BJ (cell line): ENCODE data around the gene PKP2. TPM values are rescaled to one million over a fixed set of nuclear protein-coding genes. Genes with fewer than 3 reads are reported as not detected.
"Not testable (repeated sequence)": the region's sequence is repeated elsewhere in the genome, so short reads cannot be mapped to it uniquely, and the experiment has no call there.

Source experiments
- CTCF ChIA-PET: fragments of 350-600 bp; formaldehyde crosslinking; extraction: SDS; loops from one replicate; lab custom pipeline; 2021; ENCODE audit warnings: antibody characterized with exemption, inconsistent platforms; lab: Yijun Ruan, JAX
- POLR2A ChIA-PET: fragments of 300-600 bp; sonication (Branson Sonifier 250); formaldehyde crosslinking; extraction: SDS; loops from one replicate; lab custom pipeline; 2021; ENCODE audit warnings: antibody characterized with exemption; lab: Charles Lee
- DNase-seq: peaks from one replicate; pipeline ENCODE4 v3.0.0-alpha.2; 2011; ENCODE audit warnings: low read depth
- H3K27me3 ChIP-seq: 2 replicates; pipeline ENCODE4 v1.6.0; 2011; ENCODE audit warnings: low read length; ENCODE audit not compliant: control insufficient read depth, insufficient read depth
- H3K36me3 ChIP-seq: 2 replicates; pipeline ENCODE4 v1.5.1; 2011; ENCODE audit warnings: low read length; ENCODE audit not compliant: control insufficient read depth, insufficient read depth
- H3K4me3 ChIP-seq: 2 replicates; pipeline ENCODE4 v1.5.1; 2011; ENCODE audit warnings: low read depth, mild to moderate bottlenecking, control low read depth, low read length
- polyA plus RNA-seq: library from polyadenylated mRNA; depleted of rRNA; stranded (reverse); fragments of >200 nt; gene quantifications from 2 replicates; pipeline ENCODE4 v1.2.3, GENCODE V29; 2011
- TF ChIP-seq, protein P1 (sequence below): IDR thresholded peaks from 2 replicates; pipeline ENCODE4 v1.5.1; 2011; ENCODE audit warnings: low read depth, mild to moderate bottlenecking, control low read depth, inconsistent platforms, low read length, moderate library complexity; ENCODE audit not compliant: insufficient read depth

Gene PKP2
- polyA plus RNA-seq, 1 experiment: 0.04 TPM

DNA sequence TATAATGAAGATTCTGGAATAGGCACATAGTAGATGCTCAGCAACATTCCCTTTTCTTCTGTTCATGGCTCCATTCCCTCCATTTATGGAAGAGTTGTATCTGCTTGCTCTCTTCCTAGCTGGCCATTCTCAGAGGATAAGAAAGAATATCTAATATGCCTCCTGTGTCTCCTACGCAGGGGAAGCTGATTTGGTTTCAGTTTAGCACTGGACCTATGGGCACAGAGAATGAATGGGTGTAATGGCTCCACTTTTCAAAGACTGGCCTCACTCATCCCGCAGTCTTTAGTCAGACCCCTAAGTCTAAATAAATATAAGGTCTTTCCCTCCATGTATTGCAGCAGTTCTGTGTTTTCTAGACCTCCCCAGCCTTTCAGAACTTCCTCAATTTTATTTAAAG is 2.0 kb downstream of the PKP2 start:
- DNase-seq: no peak
- CTCF ChIA-PET: no interaction called here
- POLR2A ChIA-PET: no interaction called here

DNA sequence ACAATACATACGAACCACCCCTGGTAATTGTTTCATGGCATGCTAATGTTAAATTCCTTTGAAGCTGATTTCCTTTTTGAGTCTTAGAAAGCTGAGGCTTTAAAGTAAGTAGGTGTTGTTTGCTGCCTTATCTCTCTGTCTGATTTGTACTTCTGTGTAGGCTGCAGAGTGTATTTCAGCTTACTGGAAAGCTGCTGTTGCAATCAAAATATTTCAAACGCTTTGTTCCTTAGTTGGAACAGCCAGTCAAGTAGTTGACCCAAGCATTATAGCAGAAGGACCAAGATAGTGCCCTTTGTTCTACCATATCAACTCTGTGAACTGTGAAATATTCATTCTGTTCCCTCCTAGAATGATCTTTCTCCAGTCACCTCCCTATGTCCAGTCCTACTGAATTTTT is 3.1 kb downstream of the PKP2 start:
- no peaks in the 10 kb centered on the region for H3K36me3 ChIP-seq
- CTCF ChIA-PET: no interaction called here
- peaks cover 14% of the 10 kb centered on the region for H3K27me3 ChIP-seq
- H3K4me3 ChIP-seq: no peak overlapping the region
- TF ChIP-seq, protein P1, sequence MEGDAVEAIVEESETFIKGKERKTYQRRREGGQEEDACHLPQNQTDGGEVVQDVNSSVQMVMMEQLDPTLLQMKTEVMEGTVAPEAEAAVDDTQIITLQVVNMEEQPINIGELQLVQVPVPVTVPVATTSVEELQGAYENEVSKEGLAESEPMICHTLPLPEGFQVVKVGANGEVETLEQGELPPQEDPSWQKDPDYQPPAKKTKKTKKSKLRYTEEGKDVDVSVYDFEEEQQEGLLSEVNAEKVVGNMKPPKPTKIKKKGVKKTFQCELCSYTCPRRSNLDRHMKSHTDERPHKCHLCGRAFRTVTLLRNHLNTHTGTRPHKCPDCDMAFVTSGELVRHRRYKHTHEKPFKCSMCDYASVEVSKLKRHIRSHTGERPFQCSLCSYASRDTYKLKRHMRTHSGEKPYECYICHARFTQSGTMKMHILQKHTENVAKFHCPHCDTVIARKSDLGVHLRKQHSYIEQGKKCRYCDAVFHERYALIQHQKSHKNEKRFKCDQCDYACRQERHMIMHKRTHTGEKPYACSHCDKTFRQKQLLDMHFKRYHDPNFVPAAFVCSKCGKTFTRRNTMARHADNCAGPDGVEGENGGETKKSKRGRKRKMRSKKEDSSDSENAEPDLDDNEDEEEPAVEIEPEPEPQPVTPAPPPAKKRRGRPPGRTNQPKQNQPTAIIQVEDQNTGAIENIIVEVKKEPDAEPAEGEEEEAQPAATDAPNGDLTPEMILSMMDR: no peak
- POLR2A ChIA-PET: no interaction called here
- no peak for DNase-seq

More for the DNA sequence above, 2.0 kb downstream of the PKP2 start:
- Histone ChIP-seq H3K36me3 (no peaks in the 10 kb centered on the region), H3K27me3 (peaks cover 14% of the 10 kb centered on the region), H3K4me3 (no peak overlapping the region)
- TF ChIP-seq, protein P1: no peak

DNA sequence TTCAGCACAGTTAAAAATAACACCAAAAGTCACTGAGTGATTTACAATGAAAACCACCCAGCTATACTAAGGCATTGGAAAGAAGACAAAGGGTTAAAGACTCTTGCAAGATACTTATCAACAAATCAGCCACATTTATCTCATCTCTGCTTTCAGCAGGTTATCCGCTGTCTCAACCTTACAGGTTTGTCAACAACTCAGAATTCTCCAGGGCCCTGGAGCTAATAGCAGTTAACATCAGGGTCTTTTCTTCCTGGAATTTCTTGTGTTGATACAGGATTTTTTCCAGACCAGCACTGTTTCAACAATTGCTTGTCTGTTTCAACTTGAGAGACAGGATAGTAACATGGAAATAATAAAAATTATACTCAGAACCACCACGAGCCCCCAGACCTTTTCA is 3.5 kb downstream of the PKP2 start:
- H3K36me3 ChIP-seq: no peaks in the 10 kb centered on the region
- no peak overlapping the region for H3K4me3 ChIP-seq
- no peak for DNase-seq
- CTCF ChIA-PET: no interaction called here
- peaks cover 14% of the 10 kb centered on the region for H3K27me3 ChIP-seq
- TF ChIP-seq, protein P1: no peak
- POLR2A ChIA-PET: no interaction called here

DNA sequence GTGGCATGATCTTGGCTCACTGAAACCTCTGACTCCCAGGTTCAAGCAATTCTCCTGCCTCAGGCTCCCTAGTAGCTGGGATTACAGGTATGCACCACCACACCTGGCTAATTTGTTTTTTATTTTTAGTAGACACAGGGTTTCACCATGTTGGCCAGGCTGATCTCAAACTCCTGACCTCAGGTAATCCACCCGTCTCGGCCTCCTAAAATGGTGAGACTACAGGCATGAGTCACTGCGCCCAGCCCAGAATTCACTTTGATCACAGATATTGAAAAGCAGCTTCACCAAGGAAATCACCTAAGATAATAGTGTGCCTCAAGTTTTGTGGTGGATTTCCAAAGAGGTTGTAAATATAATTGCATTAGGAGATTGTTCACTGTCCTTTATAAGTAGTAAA is 4.2 kb downstream of the PKP2 start:
- DNase-seq, POLR2A ChIA-PET, CTCF ChIA-PET, H3K4me3 ChIP-seq, H3K36me3 ChIP-seq: not testable (repeated sequence)
- peaks cover 14% of the 10 kb centered on the region for H3K27me3 ChIP-seq

DNA sequence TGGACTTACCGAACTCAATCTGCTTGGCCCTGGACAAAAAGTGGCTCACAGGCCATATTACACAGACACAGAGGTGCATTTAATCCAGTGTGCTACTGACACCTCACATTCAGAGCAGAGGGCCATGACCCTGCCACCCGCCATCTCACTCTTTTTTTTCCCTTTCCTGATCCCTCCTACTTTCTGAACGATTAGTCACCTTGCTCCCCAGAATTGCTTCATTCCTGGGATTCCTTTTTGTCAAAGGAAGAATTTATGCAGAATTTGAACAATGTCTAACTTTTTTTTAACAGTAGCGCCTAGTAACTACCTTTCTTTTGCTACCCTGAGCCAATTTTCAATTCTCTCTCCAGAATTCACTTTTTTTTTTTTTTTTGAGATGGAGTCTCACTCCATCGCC is 4.6 kb downstream of the PKP2 start:
- TF ChIP-seq, protein P1: no peak
- Histone ChIP-seq H3K36me3 (no peaks in the 10 kb centered on the region), H3K27me3 (peaks cover 11% of the 10 kb centered on the region), H3K4me3 (no peak overlapping the region)
- DNase-seq: no peak
- POLR2A ChIA-PET: no interaction called here
- CTCF ChIA-PET: no interaction called here

DNA sequence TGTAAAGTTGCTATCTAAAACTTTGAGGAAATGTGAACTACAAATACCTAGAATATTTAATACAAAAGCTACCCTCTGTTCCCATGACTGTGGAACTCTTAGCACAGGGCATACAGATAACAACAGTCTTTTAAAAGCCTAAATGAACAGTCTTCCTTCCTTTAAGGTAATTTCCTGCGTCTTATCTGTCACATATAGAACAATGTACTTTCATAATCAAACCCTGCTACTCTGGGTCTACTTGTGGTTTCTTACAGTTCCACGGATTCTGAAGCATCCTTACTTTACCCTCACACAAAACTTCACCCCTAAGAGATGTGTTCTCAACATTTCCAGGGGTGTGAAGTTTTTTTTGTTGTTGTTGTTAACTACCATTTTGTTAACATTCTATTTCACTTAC is 5.1 kb downstream of the PKP2 start:
- Histone ChIP-seq H3K4me3 (no peak overlapping the region), H3K36me3 (no peaks in the 10 kb centered on the region), H3K27me3 (peaks cover 10% of the 10 kb centered on the region)
- TF ChIP-seq, protein P1: no peak
- POLR2A ChIA-PET: no interaction called here
- no peak for DNase-seq
- CTCF ChIA-PET: no interaction called here
